Common myeloid progenitor, CD34-positive (primary cell): Measurements from ENCODE around the gene OXNAD1.

Source experiments
- CTCF ChIA-PET: fragments of 350-600 bp; sonication (Branson Sonifier 250); formaldehyde crosslinking; loops from one replicate; lab custom pipeline; 2021; ENCODE audit warnings: antibody characterized with exemption; lab: Charles Lee
- POLR2A ChIA-PET: fragments of 350-600 bp; sonication (Branson Sonifier 250); formaldehyde crosslinking; loops from one replicate; lab custom pipeline; 2021; ENCODE audit warnings: antibody characterized with exemption; lab: Charles Lee
- DNase-seq, 3 donors: peaks; one replicate each; pipeline versions ENCODE4 v3.0.0 to v3.0.0-alpha.2; 2013
- H3K27ac ChIP-seq, 2 experiments: 1 replicate in 1 of 2; 2 replicates in 1 of 2; pipeline ENCODE4 v1.7.0; 2013; ENCODE audit warnings: inconsistent platforms in 2 of 2, low read length in 2 of 2, mild to moderate bottlenecking in 2 of 2, low read depth in 1 of 2, moderate library complexity in 1 of 2; ENCODE audit not compliant: severe bottlenecking in 2 of 2, insufficient read depth in 1 of 2, poor library complexity in 1 of 2
- H3K27me3 ChIP-seq, 5 experiments: replicated peaks in 2 of 5; 1 replicate in 3 of 5; 2 replicates in 2 of 5; pipeline versions ENCODE4 v1.6.1 to v1.7.0; 2013; ENCODE audit warnings: low read length in 4 of 5, mild to moderate bottlenecking in 2 of 5, moderate library complexity in 2 of 5, inconsistent platforms in 1 of 5; ENCODE audit not compliant: insufficient read depth in 5 of 5, control insufficient read depth in 4 of 5
- H3K36me3 ChIP-seq, 4 experiments: 1 replicate in 2 of 4; 2 replicates in 2 of 4; pipeline versions ENCODE4 v1.6.1 to v1.7.0; 2013; ENCODE audit warnings: low read length in 3 of 4, control low read depth in 1 of 4, mild to moderate bottlenecking in 1 of 4; ENCODE audit not compliant: control insufficient read depth in 4 of 4, insufficient read depth in 4 of 4
- H3K4me1 ChIP-seq, 4 experiments: 1 replicate in 3 of 4; 2 replicates in 1 of 4; pipeline versions ENCODE4 v1.6.1 to v1.7.1; 2013; ENCODE audit warnings: low read length in 3 of 4, mild to moderate bottlenecking in 3 of 4, control low read depth in 1 of 4, inconsistent platforms in 1 of 4, moderate library complexity in 1 of 4; ENCODE audit not compliant: control insufficient read depth in 4 of 4, insufficient read depth in 4 of 4; ENCODE audit errors: control extremely low read depth in 1 of 4
- H3K4me3 ChIP-seq, 7 experiments: 1 replicate in 4 of 7; 2 replicates in 3 of 7; pipeline versions ENCODE4 v1.5.1 to v1.7.0; 2013; ENCODE audit warnings: mild to moderate bottlenecking in 7 of 7, low read length in 6 of 7, moderate library complexity in 6 of 7, inconsistent platforms in 2 of 7, low read depth in 2 of 7, control low read depth in 1 of 7; ENCODE audit not compliant: insufficient read depth in 4 of 7, control insufficient read depth in 1 of 7; ENCODE audit errors: extremely low read depth in 1 of 7
- H3K9me3 ChIP-seq, 5 experiments: 1 replicate in 4 of 5; 2 replicates in 1 of 5; pipeline versions ENCODE4 v1.6.1 to v1.7.1; 2013; ENCODE audit warnings: low read length in 4 of 5, mild to moderate bottlenecking in 2 of 5, inconsistent platforms in 1 of 5, low read depth in 1 of 5, moderate library complexity in 1 of 5; ENCODE audit not compliant: control insufficient read depth in 4 of 5, insufficient read depth in 2 of 5; ENCODE audit errors: control extremely low read depth in 1 of 5
- WGBS: methylation state at CpG from one replicate; pipeline ENCODE4 v1.1.5; 2013; ENCODE audit not compliant: insufficient coverage; 5-methylcytosine and 5-hydroxymethylcytosine counted together

OXNAD1 gene

DNA sequence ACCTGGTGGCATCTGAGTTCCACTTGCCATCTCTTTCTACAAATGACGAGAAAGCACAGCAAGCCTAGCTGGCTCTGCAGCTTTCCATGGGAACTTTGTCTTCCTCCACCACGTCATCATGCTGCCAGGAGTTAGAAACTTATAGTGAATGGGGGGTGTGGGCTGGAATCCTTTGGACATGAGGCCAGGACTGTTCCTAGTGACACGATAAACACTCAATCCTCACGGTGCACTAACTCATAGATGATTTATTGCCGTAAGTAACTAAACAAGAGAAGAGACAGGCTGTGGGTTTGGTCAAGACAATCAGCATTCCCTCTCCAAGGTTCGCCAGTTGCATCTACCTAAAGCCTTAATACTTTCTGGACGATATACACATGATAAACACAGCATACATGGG is 50.6 kb downstream of the OXNAD1 start:
- WGBS: no CpG with 5 or more reads among the region's 7 CpGs
- POLR2A ChIA-PET: no interaction called here
- H3K27ac ChIP-seq: no peak overlapping the region
- H3K27me3 ChIP-seq: no peaks in the 10 kb centered on the region
- H3K9me3 ChIP-seq: no peaks in the 10 kb centered on the region
- no peak overlapping the region for H3K4me3 ChIP-seq
- DNase-seq: no peak
- CTCF ChIA-PET: interaction anchor here (2.1 to 6.8 kb wide), 3 partner anchors 9 to 25 kb away, joined by 10 to 66 read pairs (median 18); no protein-coding TSS in a partner anchor
- H3K4me1 ChIP-seq: peaks cover 13 to 40% (median 35%) of the 10 kb centered on the region in 4 experiments
- peaks cover 14 to 60% (median 27%) of the 10 kb centered on the region in 4 experiments for H3K36me3 ChIP-seq

DNA sequence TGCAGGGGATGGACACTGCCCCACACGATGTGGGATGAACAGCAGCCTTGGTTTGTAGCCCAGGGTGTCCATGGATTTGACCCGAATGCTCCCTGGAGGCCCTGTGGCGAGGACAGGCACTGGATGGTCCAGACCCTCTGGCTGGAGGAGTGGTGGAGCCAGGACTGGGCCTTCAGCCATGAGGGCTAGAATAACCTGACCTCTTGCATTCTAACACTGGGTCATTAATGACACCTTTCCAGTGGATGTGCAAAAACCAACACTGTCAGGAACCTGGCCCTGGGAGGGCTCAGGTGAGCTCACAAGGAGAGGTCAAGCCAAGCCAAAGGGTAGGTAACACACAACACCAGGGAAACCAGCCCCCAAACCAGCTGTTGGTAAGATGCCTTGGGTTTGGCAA is 51.4 kb downstream of the OXNAD1 start:
- H3K4me1 ChIP-seq: peaks cover 13 to 37% (median 32%) of the 10 kb centered on the region in 4 experiments
- H3K36me3 ChIP-seq: peaks cover 14 to 67% (median 31%) of the 10 kb centered on the region in 4 experiments
- no peaks in the 10 kb centered on the region for H3K27me3 ChIP-seq
- 100% methylated on average over 3 of the region's 3 CpGs for WGBS
- H3K9me3 ChIP-seq: no peaks in the 10 kb centered on the region
- no peak overlapping the region for H3K4me3 ChIP-seq
- ChIA-PET CTCF (interaction anchor here (1.2 to 6.8 kb wide), 4 partner anchors 14 to 26 kb away, joined by 5 to 66 read pairs (median 22); no protein-coding TSS in a partner anchor), POLR2A (no interaction called here)
- no peak for DNase-seq
- H3K27ac ChIP-seq: no peak overlapping the region

DNA sequence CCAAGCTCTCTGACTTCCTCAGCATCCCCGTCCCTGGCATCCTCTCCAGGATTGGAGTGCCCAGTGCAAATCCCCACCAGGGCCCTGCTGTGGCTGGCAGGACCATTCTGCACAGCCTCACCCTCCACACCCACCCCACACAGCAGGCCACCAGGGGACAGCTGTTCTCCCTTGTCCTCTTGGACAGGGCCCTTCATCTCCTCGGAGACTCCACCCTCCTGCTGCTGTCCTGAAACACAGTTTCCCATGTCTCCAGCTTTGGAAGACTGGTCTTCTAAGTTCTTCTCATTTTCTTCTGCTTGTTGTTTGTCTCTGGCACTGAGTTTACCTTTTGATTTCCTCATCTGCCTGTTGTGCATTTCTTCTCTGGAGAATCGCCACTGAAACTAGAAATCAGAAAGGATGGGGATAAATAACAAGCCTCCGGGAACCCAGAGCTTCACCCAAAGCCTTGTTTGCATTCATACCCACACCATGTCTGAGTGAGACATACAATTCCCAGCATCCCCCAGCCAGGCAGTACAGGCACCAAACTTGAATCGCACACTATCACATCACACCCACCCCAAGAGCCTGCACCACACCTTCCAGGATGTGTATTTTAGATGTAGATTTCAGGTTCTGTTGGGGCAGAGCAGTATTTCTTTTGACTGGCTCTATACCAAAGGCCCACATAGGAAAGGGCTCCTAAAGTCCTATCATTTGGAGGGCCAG is 52.0 kb downstream of the OXNAD1 start:
- ChIA-PET CTCF (interaction anchor here (1.2 to 6.8 kb wide), 4 partner anchors 14 to 26 kb away, joined by 5 to 66 read pairs (median 22); no protein-coding TSS in a partner anchor), POLR2A (no interaction called here)
- no peaks in the 10 kb centered on the region for H3K9me3 ChIP-seq
- no peaks in the 10 kb centered on the region for H3K27me3 ChIP-seq
- no peak overlapping the region for H3K27ac ChIP-seq
- H3K4me3 ChIP-seq: no peak overlapping the region
- peaks cover 19 to 73% (median 36%) of the 10 kb centered on the region in 4 experiments for H3K36me3 ChIP-seq
- peaks cover 7 to 31% (median 26%) of the 10 kb centered on the region in 4 experiments for H3K4me1 ChIP-seq
- DNase-seq: no peak
- WGBS: 95% methylated on average over 3 of the region's 5 CpGs

DNA sequence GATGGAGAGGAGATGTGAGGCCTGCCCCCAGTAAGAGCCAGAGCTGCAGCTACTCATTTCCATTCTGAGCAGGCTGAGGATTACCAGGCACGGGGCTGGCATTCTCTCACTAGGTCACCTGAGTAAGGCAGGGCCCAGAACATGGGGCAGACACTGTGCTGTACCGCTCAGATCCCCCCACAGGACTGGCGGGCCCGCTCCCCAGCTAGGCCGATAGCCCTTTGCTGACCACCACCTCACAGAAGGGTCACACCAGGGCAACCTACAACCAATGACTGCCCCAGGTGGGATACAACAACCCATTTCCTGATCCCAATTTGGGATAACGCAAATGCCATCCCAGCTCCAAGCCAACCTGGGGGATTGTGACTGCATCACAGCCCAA is 52.5 kb downstream of the OXNAD1 start:
- POLR2A ChIA-PET: no interaction called here
- no peak for DNase-seq
- Histone ChIP-seq H3K36me3 (peaks cover 20 to 76% (median 41%) of the 10 kb centered on the region in 4 experiments), H3K27ac (no peak overlapping the region), H3K4me1 (peaks cover 5 to 26% (median 21%) of the 10 kb centered on the region in 4 experiments), H3K4me3 (no peak overlapping the region), H3K9me3 (no peaks in the 10 kb centered on the region), H3K27me3 (no peaks in the 10 kb centered on the region)
- 98% methylated on average over 5 of the region's 6 CpGs for WGBS
- CTCF ChIA-PET: interaction anchor here (1.9 to 6.8 kb wide), 4 partner anchors 15 to 236 kb away, joined by 5 to 66 read pairs (median 22); no protein-coding TSS in a partner anchor

DNA sequence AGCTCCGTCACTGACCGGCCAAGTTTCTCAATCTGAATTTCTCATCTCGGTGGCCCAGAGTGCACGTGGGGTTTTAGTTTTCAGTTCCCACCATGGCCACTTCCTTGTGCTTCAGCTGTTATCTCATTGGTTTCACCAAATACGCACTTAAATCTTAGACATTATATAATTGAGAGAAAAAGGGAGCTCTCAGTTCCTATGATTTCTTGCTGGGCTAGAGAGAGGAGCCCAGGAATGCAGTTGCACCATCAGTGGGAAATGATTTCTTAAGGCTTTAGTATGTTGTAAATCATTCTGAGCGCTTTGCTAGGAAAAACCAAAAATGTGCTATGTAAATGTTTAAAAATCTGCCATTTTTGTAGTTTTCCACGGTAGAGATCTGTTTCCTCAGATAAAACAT is 53.2 kb downstream of the OXNAD1 start:
- POLR2A ChIA-PET: no interaction called here
- CTCF ChIA-PET: interaction anchor here (2.3 to 6.8 kb wide), 3 partner anchors 15 to 236 kb away, joined by 5 to 66 read pairs (median 37); no protein-coding TSS in a partner anchor
- Histone ChIP-seq H3K4me1 (peaks cover 5 to 20% (median 16%) of the 10 kb centered on the region in 4 experiments), H3K4me3 (no peak overlapping the region), H3K27ac (no peak overlapping the region), H3K9me3 (no peaks in the 10 kb centered on the region), H3K27me3 (no peaks in the 10 kb centered on the region), H3K36me3 (peaks cover 20 to 81% (median 44%) of the 10 kb centered on the region in 4 experiments)
- WGBS: 79% methylated on average over 3 of the region's 7 CpGs
- DNase-seq: no peak

DNA sequence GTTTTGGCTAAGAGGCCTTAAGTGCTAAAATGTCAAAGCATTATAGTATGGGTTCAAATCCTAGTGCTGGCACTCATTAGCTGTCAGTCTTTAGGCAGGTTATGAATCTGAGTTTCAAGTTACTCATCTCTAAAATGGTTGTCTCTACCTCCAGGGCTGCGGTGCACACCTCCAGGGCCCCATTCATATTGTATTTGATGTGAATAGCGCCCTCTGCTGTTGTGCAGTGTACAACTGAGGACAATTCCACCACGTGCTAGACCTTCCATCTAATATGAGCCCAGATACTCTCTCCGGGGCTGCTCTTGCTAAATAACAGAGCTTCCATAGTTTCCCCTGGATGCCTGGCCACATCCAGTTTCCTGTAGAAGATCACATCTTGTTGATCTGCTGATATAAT is 54.3 kb downstream of the OXNAD1 start:
- no peaks in the 10 kb centered on the region for H3K9me3 ChIP-seq
- peaks cover 20 to 82% (median 50%) of the 10 kb centered on the region in 4 experiments for H3K36me3 ChIP-seq
- DNase-seq: peak; percentile 46 to 63 (median 61)
- CTCF ChIA-PET: interaction anchor here (0.8 to 6.8 kb wide), 11 partner anchors 11 to 235 kb away, joined by 3 to 66 read pairs (median 3); no protein-coding TSS in a partner anchor
- H3K4me3 ChIP-seq: no peak overlapping the region
- H3K27ac ChIP-seq: no peak overlapping the region
- H3K4me1 ChIP-seq: peaks cover 3 to 9% (median 6%) of the 10 kb centered on the region in 4 experiments
- POLR2A ChIA-PET: no interaction called here
- H3K27me3 ChIP-seq: no peaks in the 10 kb centered on the region
- WGBS: 80% methylated on average over 4 of the region's 4 CpGs

DNA sequence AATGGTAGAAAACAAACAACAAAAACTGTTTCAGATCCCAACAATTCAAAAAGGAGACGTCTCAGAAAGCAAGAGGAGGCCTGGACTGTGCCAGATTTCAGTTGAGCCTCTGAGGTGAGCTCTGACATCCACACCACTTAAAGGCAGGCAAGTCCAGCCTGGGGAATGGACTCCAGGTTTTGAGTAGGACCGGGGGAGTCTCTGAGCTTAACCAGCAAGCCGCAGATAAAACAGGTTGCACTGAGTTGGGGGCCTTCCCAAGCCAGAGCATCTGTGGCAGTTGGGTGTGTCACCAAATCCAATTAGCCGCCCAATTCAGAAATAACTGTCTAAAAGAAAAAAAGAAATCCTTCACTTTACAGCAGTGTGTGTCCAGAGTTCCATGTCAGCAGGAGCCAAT is 54.7 kb downstream of the OXNAD1 start:
- Histone ChIP-seq H3K27me3 (no peaks in the 10 kb centered on the region), H3K27ac (no peak overlapping the region), H3K9me3 (no peaks in the 10 kb centered on the region), H3K4me1 (peaks cover 0 to 4% (median 2%) of the 10 kb centered on the region in 4 experiments), H3K36me3 (peaks cover 20 to 82% (median 51%) of the 10 kb centered on the region in 4 experiments), H3K4me3 (no peak overlapping the region)
- no peak for DNase-seq
- POLR2A ChIA-PET: no interaction called here
- CTCF ChIA-PET: interaction anchor here (0.7 to 6.8 kb wide), 13 partner anchors 11 to 234 kb away, joined by 3 to 66 read pairs (median 3); no protein-coding TSS in a partner anchor
- 96% methylated on average over 3 of the region's 4 CpGs for WGBS
